SKM-1 treated with dmso at 0.1 percent for 144 hours (cell line): Measurements from ENCODE around the gene FPR3.
"Not testable (repeated sequence)": the region's sequence is repeated elsewhere in the genome, so short reads cannot be mapped to it uniquely, and the experiment has no call there.

Experiments used
- DNase-seq: peaks from one replicate; lab custom pipeline; 2025; ENCODE audit not compliant: unreplicated experiment; lab: John Stamatoyannopoulos, UW

The FPR3 gene

GRCh38 chr19:51794885-51795490 lies at the start of gene FPR3:
FPR3 (plus strand) TSS chr19:51795157; CDS start chr19:51823749, 28,592 bp downstream.
- DNase-seq = no peak

DNA sequence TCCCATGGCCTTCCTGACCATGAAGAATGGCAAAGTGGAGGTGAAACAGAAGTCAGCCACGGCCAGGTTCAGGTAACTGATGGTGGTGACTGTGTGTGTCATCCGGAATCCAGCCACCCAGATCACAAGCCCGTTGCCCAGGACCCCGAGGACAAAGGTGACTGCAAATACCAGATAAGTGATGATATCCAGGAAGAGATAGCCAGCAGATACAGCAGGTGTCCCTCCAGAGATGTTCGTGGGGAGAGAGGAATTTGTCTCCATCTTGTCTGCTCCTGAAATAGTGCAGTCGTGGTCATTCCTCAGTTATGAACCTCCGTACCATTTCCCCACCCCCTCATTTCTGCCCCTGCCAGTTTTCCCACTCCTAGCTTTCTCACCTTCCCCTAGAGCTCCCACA lies 48.2 kb upstream of the FPR3 start:
- no peak for DNase-seq

DNA sequence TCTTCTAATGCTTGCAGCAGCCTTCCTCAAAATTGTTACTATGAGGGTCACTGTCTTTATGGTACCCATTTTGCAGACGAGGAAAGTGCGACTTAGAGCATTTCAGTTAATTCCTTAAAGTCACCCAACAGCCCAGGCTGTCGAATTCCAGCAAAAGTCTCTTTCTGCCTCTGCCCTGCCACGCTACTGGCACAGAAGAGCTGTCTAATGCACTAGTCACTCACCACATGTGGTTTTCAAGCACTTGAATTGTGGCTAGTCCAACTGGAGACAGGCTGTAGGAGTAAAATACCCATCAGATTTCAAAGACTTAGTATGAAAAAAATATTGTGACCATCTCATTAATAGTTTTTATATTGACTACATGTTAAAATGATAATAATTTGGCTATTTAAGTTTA lies 45.0 kb upstream of the FPR3 start:
- DNase-seq = no peak

GRCh38 chr19:51750400-51751094 lies 44.4 kb upstream of the FPR3 start:
- DNase-seq = no peak

GRCh38 chr19:51751655-51752054 lies 43.3 kb upstream of the FPR3 start, which contains the start of gene FPR1:
FPR1 (minus strand) TSS chr19:51751878; CDS start chr19:51746994, 4,884 bp downstream.
- DNase-seq = peak; percentile 70

DNA sequence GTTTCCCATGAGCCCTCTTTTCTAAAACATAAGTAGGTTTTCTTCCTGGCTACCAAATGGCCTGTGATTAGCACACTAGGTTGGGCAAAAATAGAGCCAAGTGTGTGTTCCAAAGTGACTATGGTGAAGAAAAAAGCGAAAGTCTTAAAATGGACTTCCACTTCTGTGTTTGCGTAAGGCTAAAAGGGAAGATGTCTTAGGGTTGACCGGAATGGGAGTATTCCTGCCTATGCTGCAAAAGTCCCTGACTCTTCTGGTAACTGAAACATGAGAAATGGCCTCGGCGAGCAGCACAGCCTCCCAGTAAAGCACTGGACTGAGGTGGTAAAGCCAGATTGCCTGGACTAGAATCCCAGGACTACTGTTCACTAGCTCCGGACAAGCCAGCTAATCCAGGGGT lies 40.8 kb upstream of the FPR3 start:
- DNase-seq = peak; percentile 42

DNA sequence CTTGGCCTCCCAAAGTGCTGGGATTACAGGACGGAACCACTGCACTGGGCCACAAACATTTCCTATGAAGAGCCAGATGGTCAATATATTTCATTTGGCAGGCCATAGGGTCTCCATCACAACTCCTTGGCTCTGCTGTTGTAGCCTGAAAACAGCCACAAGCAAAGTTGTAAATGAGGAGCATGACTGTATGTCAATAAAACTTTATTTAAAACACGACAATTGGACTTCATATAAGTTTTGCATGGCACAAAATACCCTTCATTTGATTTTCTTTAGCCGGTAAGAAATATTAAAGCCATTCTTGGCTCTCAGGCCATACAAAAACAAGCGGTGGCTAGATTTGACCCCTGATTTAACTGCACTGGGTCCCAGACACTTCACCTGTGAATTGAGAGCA lies 40.2 kb upstream of the FPR3 start:
- DNase-seq = no peak

GRCh38 chr19:51755571-51755970 lies 39.4 kb upstream of the FPR3 start:
- no peak for DNase-seq

DNA sequence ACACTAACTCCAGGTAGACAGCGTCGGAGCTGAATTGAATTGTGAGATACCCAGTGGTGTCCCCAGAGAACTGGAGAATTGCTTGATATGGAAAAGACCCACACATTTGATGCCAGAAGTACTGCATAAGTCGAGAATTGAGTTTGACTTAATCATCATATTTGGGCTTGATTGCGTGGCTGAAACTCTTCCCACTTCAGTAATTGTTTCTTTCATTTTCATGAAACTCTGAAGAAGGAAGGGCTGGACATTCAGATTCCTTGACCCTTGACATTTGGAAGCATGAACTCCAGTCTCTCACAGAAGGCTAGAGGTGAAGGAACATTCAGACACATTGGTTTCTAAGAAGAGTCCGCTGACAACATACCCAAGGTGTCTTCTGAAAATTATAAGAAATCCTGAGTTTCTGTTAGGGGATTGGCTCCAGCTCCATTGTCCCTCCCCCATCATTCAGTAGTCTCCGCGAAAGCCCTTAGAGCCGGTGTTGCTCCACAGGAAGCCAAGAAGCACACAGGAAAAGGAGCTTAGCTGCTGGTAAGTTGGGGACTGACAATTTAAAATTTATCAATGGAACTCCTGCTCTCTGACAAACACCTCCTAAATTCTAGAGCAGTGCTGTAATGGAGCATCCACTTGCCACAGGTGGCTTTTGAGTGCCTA lies 34.1 kb upstream of the FPR3 start, which contains the start of gene FPR2:
TSS of gene FPR2 (plus strand) at position 484 of the 660 bp plus-strand sequence. CDS start 7,479 bp downstream, outside the sequence.
- DNase-seq = peak; percentile 41

- DNase-seq = no peak
Observed at GRCh38 chr19:51761696-51762095, 33.3 kb upstream of the FPR3 start.

GRCh38 chr19:51765086-51765485 lies 29.9 kb upstream of the FPR3 start:
- DNase-seq = no peak

DNA sequence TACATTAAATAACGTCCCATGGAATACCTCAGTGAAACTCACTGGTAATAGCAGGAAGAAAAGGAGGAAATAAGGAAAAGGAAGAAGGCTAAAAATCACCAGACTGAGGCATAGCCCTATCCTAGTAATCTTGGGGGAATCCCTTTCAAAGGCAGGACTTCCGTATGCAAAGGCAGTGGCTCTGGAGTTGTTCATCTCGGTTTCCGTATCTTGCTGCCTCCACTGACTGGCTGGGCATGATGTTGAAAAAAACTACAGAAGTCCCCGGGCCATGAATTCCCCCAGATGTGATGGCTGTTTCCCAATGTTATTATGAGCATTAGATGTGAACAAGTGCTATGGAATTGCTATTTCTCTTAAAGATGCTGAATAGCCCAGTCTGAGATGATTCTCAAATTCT lies 28.5 kb upstream of the FPR3 start:
- DNase-seq = no peak

- peak; percentile 79 for DNase-seq
Observed at GRCh38 chr19:51771376-51772130, 23.4 kb upstream of the FPR3 start.

GRCh38 chr19:51772977-51773376 lies 22.0 kb upstream of the FPR3 start:
- DNase-seq = peak; percentile 13

GRCh38 chr19:51776561-51776960 lies 18.4 kb upstream of the FPR3 start:
- not testable (repeated sequence) for DNase-seq

- peak; percentile 38 for DNase-seq
Observed at GRCh38 chr19:51777570-51778462, 17.1 kb upstream of the FPR3 start.

- no peak for DNase-seq
Observed at GRCh38 chr19:51779181-51779580, 15.8 kb upstream of the FPR3 start.

GRCh38 chr19:51779703-51780102 lies 15.3 kb upstream of the FPR3 start:
- DNase-seq = no peak

DNA sequence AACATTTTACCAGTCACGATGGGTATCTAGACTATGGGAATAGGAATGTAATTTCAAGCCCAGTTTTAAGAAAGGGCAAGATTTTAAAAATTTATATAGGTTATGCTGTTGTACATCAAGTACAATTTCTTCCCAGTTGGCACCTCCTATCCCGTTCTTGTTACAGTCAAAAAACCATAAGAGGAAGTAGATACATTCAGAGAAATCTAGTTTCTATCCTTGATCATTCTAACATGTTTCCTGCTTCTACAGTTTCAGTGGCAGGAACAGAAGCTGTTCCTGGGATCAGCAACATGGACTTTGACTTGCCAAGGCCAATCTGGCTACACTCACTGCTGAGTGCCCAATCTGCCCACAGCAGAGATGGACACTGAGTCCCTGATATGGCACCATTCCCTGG lies 14.7 kb upstream of the FPR3 start:
- no peak for DNase-seq

DNA sequence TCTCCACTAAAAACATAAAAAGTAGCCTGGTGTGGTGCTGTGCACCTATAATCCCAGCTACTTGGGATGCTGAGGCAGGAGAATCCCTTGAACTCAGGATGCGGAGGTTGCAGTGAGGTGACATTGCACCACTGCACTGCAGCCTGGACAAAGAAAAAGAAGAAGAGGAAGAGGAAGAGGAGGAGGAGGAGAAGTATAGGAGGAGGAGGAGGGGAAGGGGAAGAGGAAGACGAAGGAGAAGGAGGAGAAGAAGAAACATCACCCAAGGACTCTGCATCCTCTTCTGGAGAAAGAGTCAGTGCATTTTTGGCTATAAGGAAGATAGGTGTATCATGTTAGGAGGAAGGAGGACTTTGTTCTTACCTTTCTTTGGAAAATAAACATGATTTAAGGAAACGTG lies 13.0 kb upstream of the FPR3 start:
- DNase-seq = no peak
